Spleen (tissue), 7 donors: ENCODE results near the gene SETD3.

Source experiments
- POLR2A ChIP-seq, 3 donors: fragments of 450-650 bp; IDR thresholded peaks; one replicate each; pipeline ENCODE4 v1.5.1; 2017; ENCODE audit warnings: antibody characterized with exemption in 3 of 3, mild to moderate bottlenecking in 1 of 3
- TF ChIP-seq, protein P1 (sequence below), 11 experiments: fragments of 200-600 bp in 7 of 11; fragments of 450-650 bp in 4 of 11; sonication (generic) in 4 of 11; IDR thresholded peaks in 8 of 11; conservative IDR thresholded peaks in 3 of 11; 1 replicate in 7 of 11; 2 replicates in 4 of 11; pipeline versions ENCODE4 v1.4.0 to v1.8.0; 2016 to 2021; ENCODE audit warnings: antibody characterized with exemption in 11 of 11, inconsistent platforms in 4 of 11, mild to moderate bottlenecking in 1 of 11
- donor health status: DM: no; HTN: no; CAD: no; lungs with moderate emphysema.
- donor health status: DM: no; HTN: no; CAD: no.
- donor health status: DM: no; HTN: no; CAD: no.

DNA sequence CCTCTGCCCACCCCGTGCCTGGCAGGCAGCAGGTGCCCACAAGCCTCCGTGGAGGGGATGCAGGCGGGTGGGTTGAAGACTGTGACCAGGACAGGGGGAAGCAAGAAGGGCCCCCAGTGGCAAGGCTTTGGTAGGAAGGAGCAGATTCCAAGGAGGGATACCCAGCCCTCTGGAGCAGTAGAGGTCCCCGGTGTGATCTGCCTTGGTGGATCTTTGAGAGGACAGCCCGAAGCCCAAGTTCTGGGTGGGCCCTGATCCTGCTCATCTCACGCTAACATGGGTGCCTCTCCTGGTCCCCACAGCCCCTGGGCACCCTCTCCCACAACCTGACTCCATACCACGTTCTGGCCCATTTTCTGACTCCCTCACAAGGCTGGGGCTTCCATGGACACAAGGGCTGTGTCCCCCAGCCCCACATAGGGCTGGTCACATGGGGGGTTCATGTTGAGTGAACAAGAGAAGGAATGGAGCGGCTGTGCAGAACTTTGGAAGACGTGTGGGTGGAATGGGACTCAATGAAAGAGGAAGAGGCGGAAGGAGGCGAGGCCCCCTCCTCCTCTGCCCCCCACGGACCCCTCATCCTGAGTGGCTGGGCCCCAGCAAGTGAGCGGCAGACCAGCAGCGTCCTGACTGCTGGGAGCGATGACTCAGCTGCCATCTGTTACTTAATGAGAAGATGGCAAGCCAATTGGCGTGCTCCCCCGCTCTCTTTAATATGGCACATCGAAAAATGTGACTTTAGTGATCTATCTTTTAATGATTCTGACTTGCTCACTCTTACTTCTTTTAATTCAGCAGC, 131.6 kb downstream of the SETD3 start:
- TF ChIP-seq, protein P1, sequence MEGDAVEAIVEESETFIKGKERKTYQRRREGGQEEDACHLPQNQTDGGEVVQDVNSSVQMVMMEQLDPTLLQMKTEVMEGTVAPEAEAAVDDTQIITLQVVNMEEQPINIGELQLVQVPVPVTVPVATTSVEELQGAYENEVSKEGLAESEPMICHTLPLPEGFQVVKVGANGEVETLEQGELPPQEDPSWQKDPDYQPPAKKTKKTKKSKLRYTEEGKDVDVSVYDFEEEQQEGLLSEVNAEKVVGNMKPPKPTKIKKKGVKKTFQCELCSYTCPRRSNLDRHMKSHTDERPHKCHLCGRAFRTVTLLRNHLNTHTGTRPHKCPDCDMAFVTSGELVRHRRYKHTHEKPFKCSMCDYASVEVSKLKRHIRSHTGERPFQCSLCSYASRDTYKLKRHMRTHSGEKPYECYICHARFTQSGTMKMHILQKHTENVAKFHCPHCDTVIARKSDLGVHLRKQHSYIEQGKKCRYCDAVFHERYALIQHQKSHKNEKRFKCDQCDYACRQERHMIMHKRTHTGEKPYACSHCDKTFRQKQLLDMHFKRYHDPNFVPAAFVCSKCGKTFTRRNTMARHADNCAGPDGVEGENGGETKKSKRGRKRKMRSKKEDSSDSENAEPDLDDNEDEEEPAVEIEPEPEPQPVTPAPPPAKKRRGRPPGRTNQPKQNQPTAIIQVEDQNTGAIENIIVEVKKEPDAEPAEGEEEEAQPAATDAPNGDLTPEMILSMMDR (IDR thresholded peaks at IDR 0.05 in 8 of 11, conservative IDR thresholded peaks at IDR 0.05 in 3 of 11), result no peak
- TF ChIP-seq POLR2A (IDR thresholded peaks at IDR 0.05), result no peak
